IPS DF 19.7 (cell line): ENCODE data around the gene NXPE3.

ENCODE experiments used
- DNase-seq: peaks from one replicate; pipeline ENCODE4 v3.0.0-alpha.2; 2013; ENCODE audit warnings: low read depth, low spot score

Gene NXPE3

GRCh38 chr3:101828691-101829436, 49.9 kb downstream of the NXPE3 start:
- DNase-seq: no peak

GRCh38 chr3:101829437-101829830, 50.4 kb downstream of the NXPE3 start:
- no peak for DNase-seq

GRCh38 chr3:101829874-101830273, 50.9 kb downstream of the NXPE3 start:
- no peak for DNase-seq

- DNase-seq: no peak
These were observed 54.5 kb downstream of the NXPE3 start for GRCh38 chr3:101833446-101833974.

GRCh38 chr3:101835676-101836075, 56.7 kb downstream of the NXPE3 start:
- no peak for DNase-seq

- DNase-seq: no peak
These were observed 57.1 kb downstream of the NXPE3 start for GRCh38 chr3:101836160-101836559.

- no peak for DNase-seq
These were observed 57.9 kb downstream of the NXPE3 start for GRCh38 chr3:101836652-101837598.

- DNase-seq: no peak
These were observed 59.7 kb downstream of the NXPE3 start for GRCh38 chr3:101838691-101839090.

- no peak for DNase-seq
These were observed 61.1 kb downstream of the NXPE3 start for GRCh38 chr3:101840066-101840465.

- DNase-seq: peak; percentile 98
These were observed 63.4 kb downstream of the NXPE3 start for GRCh38 chr3:101842245-101842934.

- no peak for DNase-seq
These were observed 63.9 kb downstream of the NXPE3 start for GRCh38 chr3:101842935-101843330.

- no peak for DNase-seq
These were observed 66.4 kb downstream of the NXPE3 start for GRCh38 chr3:101845425-101845824.

- no peak for DNase-seq
These were observed 67.7 kb downstream of the NXPE3 start for GRCh38 chr3:101846709-101847108.

GRCh38 chr3:101847328-101847727, 68.3 kb downstream of the NXPE3 start:
- no peak for DNase-seq

GRCh38 chr3:101848326-101848725, 69.3 kb downstream of the NXPE3 start:
- DNase-seq: no peak

- DNase-seq: peak; percentile 71
These were observed 70.0 kb downstream of the NXPE3 start, which contains the start of gene NFKBIZ for GRCh38 chr3:101848754-101849713. Gene NFKBIZ, plus strand, starts transcription at chr3:101849514. Its CDS starts 115 bp downstream, at chr3:101849629.

GRCh38 chr3:101849714-101850245, 70.8 kb downstream of the NXPE3 start:
- no peak for DNase-seq

GRCh38 chr3:101850246-101851051, 71.4 kb downstream of the NXPE3 start:
- no peak for DNase-seq

- DNase-seq: no peak
These were observed 72.2 kb downstream of the NXPE3 start for GRCh38 chr3:101851072-101851770.
